Mesendoderm (in vitro differentiated cells): ENCODE results near the gene AK8.

Source experiments
- DNase-seq: peaks from one replicate; pipeline ENCODE4 v3.0.0; 2013
- H2AK5ac ChIP-seq: 2 replicates; pipeline ENCODE4 v1.6.1; 2013; ENCODE audit warnings: low read length, inconsistent platforms
- H2BK120ac ChIP-seq: 2 replicates; pipeline ENCODE4 v1.6.1; 2013; ENCODE audit warnings: low read depth, mild to moderate bottlenecking, low read length, moderate library complexity, mixed read lengths
- H2BK15ac ChIP-seq: replicated peaks from 2 replicates; pipeline ENCODE4 v1.6.1; 2013; ENCODE audit warnings: low read depth, mild to moderate bottlenecking, moderate library complexity
- H2BK5ac ChIP-seq: 2 replicates; pipeline ENCODE4 v1.6.1; 2013; ENCODE audit warnings: low read length, inconsistent platforms
- H3K18ac ChIP-seq: 2 replicates; pipeline ENCODE4 v1.6.1; 2013; ENCODE audit warnings: mild to moderate bottlenecking, low read length, mixed read lengths
- H3K23ac ChIP-seq: one replicate; pipeline ENCODE4 v1.6.1; 2013; ENCODE audit warnings: low read length
- H3K27ac ChIP-seq: 2 replicates; pipeline ENCODE4 v1.5.1; 2013; ENCODE audit warnings: low read depth, mild to moderate bottlenecking, inconsistent platforms, low read length, moderate library complexity
- H3K27me3 ChIP-seq: 2 replicates; pipeline ENCODE4 v1.6.1; 2013; ENCODE audit warnings: low read length, control low read depth, mild to moderate bottlenecking, inconsistent platforms; ENCODE audit not compliant: insufficient read depth, poor library complexity
- H3K36me3 ChIP-seq: 2 replicates; pipeline ENCODE4 v1.6.1; 2013; ENCODE audit warnings: low read length, inconsistent platforms; ENCODE audit not compliant: control insufficient read depth, insufficient read depth
- H3K4ac ChIP-seq: one replicate; pipeline ENCODE4 v1.6.1; 2013; ENCODE audit warnings: low read depth, mild to moderate bottlenecking, low read length, moderate library complexity
- H3K4me1 ChIP-seq: 2 replicates; pipeline ENCODE4 v1.6.1; 2013; ENCODE audit warnings: low read depth, low read length, inconsistent platforms; ENCODE audit not compliant: control insufficient read depth
- H3K4me2 ChIP-seq: 2 replicates; pipeline ENCODE4 v1.6.1; 2013; ENCODE audit warnings: low read length
- H3K4me3 ChIP-seq: 2 replicates; pipeline ENCODE4 v1.5.1; 2013; ENCODE audit warnings: mild to moderate bottlenecking, low read length
- H3K56ac ChIP-seq: one replicate; pipeline ENCODE4 v1.6.1; 2013; ENCODE audit warnings: low read length
- H3K79me1 ChIP-seq: 2 replicates; pipeline ENCODE4 v1.6.1; 2013; ENCODE audit warnings: low read length, inconsistent platforms
- H3K79me2 ChIP-seq: 2 replicates; pipeline ENCODE4 v1.6.1; 2013; ENCODE audit warnings: mild to moderate bottlenecking, low read length; ENCODE audit not compliant: control insufficient read depth, insufficient read depth
- H3K9ac ChIP-seq: 2 replicates; pipeline ENCODE4 v1.6.1; 2013; ENCODE audit warnings: low read length, inconsistent platforms
- H4K5ac ChIP-seq: one replicate; pipeline ENCODE4 v1.6.1; 2013; ENCODE audit warnings: low read length
- H4K8ac ChIP-seq: one replicate; pipeline ENCODE4 v1.6.1; 2013; ENCODE audit warnings: low read depth, mild to moderate bottlenecking, control low read depth, low read length, moderate library complexity
- WGBS: extraction: QIAGEN DNeasy Blood & Tissue Kit; methylation state at CpG from one replicate; pipeline ENCODE4 v1.1.7; 2013; ENCODE audit warnings: low lambda C conversion rate, missing lambda C conversion rate; ENCODE audit not compliant: insufficient coverage; ENCODE audit errors: extremely low coverage; 5-methylcytosine and 5-hydroxymethylcytosine counted together

AK8 gene

GRCh38 chr9:132743931-132744479, 134.1 kb downstream of the AK8 start:
- H2BK5ac ChIP-seq, result no peak overlapping the region
- H4K8ac ChIP-seq, result no peak overlapping the region
- no peak overlapping the region for H4K5ac ChIP-seq
- H3K79me1 ChIP-seq, result no peaks in the 10 kb centered on the region
- no peak for DNase-seq
- H3K79me2 ChIP-seq, result no peaks in the 10 kb centered on the region
- no peak overlapping the region for H3K9ac ChIP-seq
- H3K23ac ChIP-seq, result no peak overlapping the region
- no CpG with 5 or more reads among the region's 13 CpGs for WGBS
- H3K4me2 ChIP-seq, result no peak overlapping the region
- no peak overlapping the region for H3K56ac ChIP-seq
- no peak overlapping the region for H3K4ac ChIP-seq
- no peaks in the 10 kb centered on the region for H3K36me3 ChIP-seq
- no peak overlapping the region for H3K4me3 ChIP-seq
- no peak overlapping the region for H2AK5ac ChIP-seq
- peaks cover 2% of the 10 kb centered on the region for H3K4me1 ChIP-seq
- H3K27me3 ChIP-seq, result peaks cover 28% of the 10 kb centered on the region
- no peak overlapping the region for H2BK15ac ChIP-seq
- no peak overlapping the region for H3K18ac ChIP-seq
- no peak overlapping the region for H3K27ac ChIP-seq
- H2BK120ac ChIP-seq, result no peak overlapping the region

- Histone ChIP-seq H3K18ac (no peak overlapping the region), H3K79me2 (no peaks in the 10 kb centered on the region), H3K56ac (no peak overlapping the region), H2BK120ac (no peak overlapping the region), H3K36me3 (no peaks in the 10 kb centered on the region), H3K79me1 (no peaks in the 10 kb centered on the region), H3K27me3 (peaks cover 28% of the 10 kb centered on the region), H2AK5ac (no peak overlapping the region), H3K4me1 (peaks cover 2% of the 10 kb centered on the region), H3K4me3 (no peak overlapping the region), H3K23ac (no peak overlapping the region), H4K5ac (no peak overlapping the region), H2BK15ac (no peak overlapping the region), H3K9ac (no peak overlapping the region), H3K27ac (no peak overlapping the region), H3K4me2 (no peak overlapping the region), H3K4ac (no peak overlapping the region), H4K8ac (no peak overlapping the region), H2BK5ac (no peak overlapping the region)
- DNase-seq, result no peak
- no CpG with 5 or more reads among the region's 17 CpGs for WGBS
These were observed 135.2 kb downstream of the AK8 start for GRCh38 chr9:132742821-132743311.

DNA sequence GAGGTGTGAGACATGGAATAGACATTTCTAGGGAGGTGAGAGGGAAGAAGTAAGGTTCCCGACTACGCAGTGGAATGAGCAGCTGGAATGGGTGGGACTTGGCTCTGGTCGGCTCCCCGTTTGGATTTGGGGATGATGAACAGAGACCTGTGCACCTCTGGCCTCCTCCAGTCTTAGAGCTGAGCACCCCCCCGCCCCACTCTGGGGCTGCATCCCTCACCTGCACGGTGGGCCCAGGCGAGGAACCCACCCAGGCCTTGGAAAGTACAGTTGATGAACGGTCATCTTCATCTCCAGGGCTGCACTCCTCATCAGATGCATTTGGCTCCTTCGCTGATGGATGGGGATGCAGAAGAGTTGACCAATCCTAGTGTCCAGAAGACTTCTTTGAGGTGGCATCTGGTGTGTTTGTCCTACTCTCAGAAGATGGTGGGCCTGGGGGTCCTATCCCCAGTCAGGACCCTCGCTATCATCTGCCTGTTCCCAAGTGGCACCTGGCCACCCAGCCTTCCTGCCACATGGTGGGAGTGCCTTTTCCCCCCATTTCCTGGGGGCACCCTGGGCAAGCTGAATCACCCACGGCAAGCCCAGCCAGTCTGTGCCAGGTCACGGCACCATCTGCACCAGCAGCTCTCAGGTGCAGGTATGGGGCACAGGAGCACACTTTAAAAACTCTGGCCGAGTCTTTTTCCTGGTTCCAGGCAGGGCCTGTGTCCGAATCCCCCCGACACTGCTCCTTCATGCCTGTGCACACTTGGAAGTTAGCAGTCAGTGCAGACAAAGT, 137.4 kb downstream of the AK8 start:
- H3K4me2 ChIP-seq, result no peak overlapping the region
- no peak overlapping the region for H3K4ac ChIP-seq
- DNase-seq, result no peak
- no peak overlapping the region for H4K8ac ChIP-seq
- H3K27ac ChIP-seq, result no peak overlapping the region
- H3K18ac ChIP-seq, result no peak overlapping the region
- H3K79me1 ChIP-seq, result no peaks in the 10 kb centered on the region
- no peak overlapping the region for H2AK5ac ChIP-seq
- WGBS, result no CpG with 5 or more reads among the region's 15 CpGs
- no peaks in the 10 kb centered on the region for H3K36me3 ChIP-seq
- no peak overlapping the region for H4K5ac ChIP-seq
- H3K4me3 ChIP-seq, result no peak overlapping the region
- no peak overlapping the region for H3K9ac ChIP-seq
- H3K27me3 ChIP-seq, result peaks cover 26% of the 10 kb centered on the region
- no peak overlapping the region for H3K23ac ChIP-seq
- no peak overlapping the region for H2BK5ac ChIP-seq
- H3K56ac ChIP-seq, result no peak overlapping the region
- H2BK120ac ChIP-seq, result no peak overlapping the region
- no peaks in the 10 kb centered on the region for H3K79me2 ChIP-seq
- peaks cover 2% of the 10 kb centered on the region for H3K4me1 ChIP-seq
- H2BK15ac ChIP-seq, result no peak overlapping the region

DNA sequence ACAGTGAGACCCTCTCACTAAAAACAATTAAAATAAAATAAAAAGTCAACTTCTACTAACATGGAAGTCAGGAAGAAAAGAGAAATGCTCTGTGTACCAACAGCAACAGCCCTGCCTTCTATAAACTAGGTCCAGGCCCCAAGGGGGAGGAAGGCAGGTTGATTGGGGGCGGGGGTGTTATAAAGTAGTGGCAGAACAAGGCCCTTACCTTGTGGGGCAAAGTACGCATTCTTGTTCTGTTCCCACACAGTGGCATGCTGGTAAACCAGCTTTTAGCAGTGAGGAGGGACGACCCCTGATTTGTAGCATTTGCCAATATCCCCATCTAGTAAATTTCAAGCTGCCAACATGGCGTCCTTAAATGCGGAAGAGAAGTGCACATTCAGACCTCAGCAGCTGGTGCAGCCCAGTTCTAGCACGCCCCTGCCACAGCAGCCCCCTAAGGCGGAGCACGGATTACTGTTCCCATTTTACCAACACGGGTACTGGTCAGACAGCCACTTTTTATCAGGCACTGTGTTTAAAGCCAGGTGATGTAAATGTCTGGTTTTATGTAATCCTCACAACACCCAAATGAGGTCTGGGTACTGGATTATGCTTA, 138.3 kb downstream of the AK8 start:
- H3K4me2 ChIP-seq, result no peak overlapping the region
- H3K4me3 ChIP-seq, result no peak overlapping the region
- no peaks in the 10 kb centered on the region for H3K36me3 ChIP-seq
- no peak overlapping the region for H4K5ac ChIP-seq
- H3K4me1 ChIP-seq, result no peaks in the 10 kb centered on the region
- no peak overlapping the region for H2BK5ac ChIP-seq
- H3K56ac ChIP-seq, result no peak overlapping the region
- H2BK15ac ChIP-seq, result no peak overlapping the region
- no peak overlapping the region for H2BK120ac ChIP-seq
- H2AK5ac ChIP-seq, result no peak overlapping the region
- DNase-seq, result no peak
- H3K9ac ChIP-seq, result no peak overlapping the region
- H3K27me3 ChIP-seq, result peaks cover 22% of the 10 kb centered on the region
- H3K18ac ChIP-seq, result no peak overlapping the region
- H3K4ac ChIP-seq, result no peak overlapping the region
- H3K27ac ChIP-seq, result no peak overlapping the region
- no peak overlapping the region for H3K23ac ChIP-seq
- H3K79me1 ChIP-seq, result no peaks in the 10 kb centered on the region
- WGBS, result no CpG with 5 or more reads among the region's 9 CpGs
- H4K8ac ChIP-seq, result no peak overlapping the region
- H3K79me2 ChIP-seq, result no peaks in the 10 kb centered on the region

DNA sequence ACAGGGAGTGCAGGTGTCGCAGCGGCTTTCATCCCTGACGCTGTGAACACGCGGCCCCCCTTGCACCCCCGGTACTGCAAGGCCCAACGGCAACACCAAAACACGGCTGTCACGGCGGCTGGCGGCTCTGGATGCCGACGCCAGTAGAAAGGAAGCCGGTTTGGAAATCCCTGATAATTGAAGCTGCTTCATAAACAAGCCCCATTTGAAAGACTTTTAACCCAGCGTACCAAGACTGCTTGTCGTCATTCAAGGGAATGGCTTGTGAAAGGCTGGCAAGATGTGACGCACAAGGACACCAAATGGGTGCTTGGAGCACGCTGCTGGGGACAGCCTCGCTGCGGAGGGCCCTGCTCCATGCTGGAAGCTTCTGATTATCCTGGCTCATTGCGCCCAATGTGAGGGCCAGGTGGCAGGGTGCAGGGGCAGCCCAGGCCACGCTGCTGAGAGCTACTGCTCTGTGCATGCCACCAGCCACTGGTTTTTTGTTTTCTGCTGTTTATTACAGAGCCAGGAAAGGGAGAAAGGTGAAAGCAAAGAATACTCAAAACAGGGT, 144.7 kb downstream of the AK8 start:
- no peak overlapping the region for H3K4me2 ChIP-seq
- H3K4me1 ChIP-seq, result no peaks in the 10 kb centered on the region
- no peak overlapping the region for H3K56ac ChIP-seq
- no peaks in the 10 kb centered on the region for H3K27me3 ChIP-seq
- H3K36me3 ChIP-seq, result no peaks in the 10 kb centered on the region
- H3K4ac ChIP-seq, result no peak overlapping the region
- no peak overlapping the region for H3K23ac ChIP-seq
- H2BK5ac ChIP-seq, result no peak overlapping the region
- no peak overlapping the region for H2AK5ac ChIP-seq
- WGBS, result no CpG with 5 or more reads among the region's 22 CpGs
- H3K18ac ChIP-seq, result no peak overlapping the region
- no peak overlapping the region for H4K8ac ChIP-seq
- no peak overlapping the region for H2BK15ac ChIP-seq
- no peak for DNase-seq
- no peaks in the 10 kb centered on the region for H3K79me1 ChIP-seq
- no peaks in the 10 kb centered on the region for H3K79me2 ChIP-seq
- no peak overlapping the region for H3K4me3 ChIP-seq
- no peak overlapping the region for H3K27ac ChIP-seq
- no peak overlapping the region for H2BK120ac ChIP-seq
- no peak overlapping the region for H4K5ac ChIP-seq
- H3K9ac ChIP-seq, result no peak overlapping the region
